GM12892 (cell line): ENCODE data around the gene ARHGEF25.
"Not testable (repeated sequence)": the region's sequence is repeated elsewhere in the genome, so short reads cannot be mapped to it uniquely, and the experiment has no call there.

Experiments used
- DNase-seq: peaks from one replicate; pipeline ENCODE4 v3.0.0; 2011; ENCODE audit not compliant: insufficient read length
- FAIRE-seq: peaks from 2 replicates; lab custom pipeline; 2011; peaks lifted over from hg19 to GRCh38; lab: Jason Lieb, UNC
- POLR2A ChIP-seq: IDR thresholded peaks from 2 replicates; pipeline ENCODE4 v1.6.1; 2011; ENCODE audit warnings: low read depth, low read length, control low read depth
- POLR2AphosphoS5 ChIP-seq: IDR thresholded peaks from 2 replicates; pipeline ENCODE4 v1.6.1; 2011; ENCODE audit warnings: low read depth, low read length, control low read depth
- TAF1 ChIP-seq: IDR thresholded peaks from 2 replicates; pipeline ENCODE4 v1.6.1; 2011; ENCODE audit warnings: low read depth, mild to moderate bottlenecking, control low read depth, low read length, borderline replicate concordance

Gene ARHGEF25

DNA sequence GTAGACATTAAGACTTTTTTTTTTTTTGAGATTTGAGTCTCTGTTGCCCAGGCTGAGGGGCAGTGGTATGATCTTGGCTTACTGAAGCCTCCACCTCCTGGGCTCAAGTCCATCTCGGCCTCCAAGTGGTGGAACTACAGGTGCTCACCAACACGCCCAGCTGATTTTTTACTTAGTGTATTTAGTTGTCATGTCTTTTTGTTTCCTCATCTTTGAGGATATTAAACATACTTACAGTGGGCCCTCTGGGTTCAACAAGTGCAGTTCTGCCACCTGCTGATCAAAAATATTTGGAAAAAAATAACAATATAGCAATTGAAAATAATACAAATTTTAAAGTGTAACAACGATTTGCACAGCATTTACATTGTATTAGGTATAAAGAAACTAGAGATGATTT is 26.1 kb downstream of the ARHGEF25 start:
- FAIRE-seq = no peak
- TF ChIP-seq TAF1 (no peak), POLR2A (no peak), POLR2AphosphoS5 (no peak)
- DNase-seq = no peak

DNA sequence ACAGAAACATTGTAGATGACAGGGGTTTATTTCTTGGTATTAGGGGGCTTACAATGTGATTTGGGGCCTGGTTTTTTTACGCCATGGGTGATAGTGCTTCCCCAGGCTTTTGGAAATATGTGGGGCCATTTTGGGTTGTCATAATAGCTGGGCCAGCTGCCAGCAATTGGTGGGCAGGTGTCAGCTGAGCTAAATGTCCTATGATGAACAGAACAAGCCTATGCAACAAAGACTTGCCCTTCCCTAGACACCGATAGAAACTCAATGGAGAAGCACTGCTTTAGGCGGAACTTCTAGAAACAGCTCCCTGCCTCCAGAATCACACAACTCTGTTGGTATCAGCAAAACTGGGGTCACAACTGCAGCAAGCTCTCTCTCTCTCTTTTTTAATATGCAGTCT is 26.9 kb downstream of the ARHGEF25 start:
- TF ChIP-seq TAF1 (no peak), POLR2A (no peak), POLR2AphosphoS5 (no peak)
- no peak for DNase-seq
- no peak for FAIRE-seq

DNA sequence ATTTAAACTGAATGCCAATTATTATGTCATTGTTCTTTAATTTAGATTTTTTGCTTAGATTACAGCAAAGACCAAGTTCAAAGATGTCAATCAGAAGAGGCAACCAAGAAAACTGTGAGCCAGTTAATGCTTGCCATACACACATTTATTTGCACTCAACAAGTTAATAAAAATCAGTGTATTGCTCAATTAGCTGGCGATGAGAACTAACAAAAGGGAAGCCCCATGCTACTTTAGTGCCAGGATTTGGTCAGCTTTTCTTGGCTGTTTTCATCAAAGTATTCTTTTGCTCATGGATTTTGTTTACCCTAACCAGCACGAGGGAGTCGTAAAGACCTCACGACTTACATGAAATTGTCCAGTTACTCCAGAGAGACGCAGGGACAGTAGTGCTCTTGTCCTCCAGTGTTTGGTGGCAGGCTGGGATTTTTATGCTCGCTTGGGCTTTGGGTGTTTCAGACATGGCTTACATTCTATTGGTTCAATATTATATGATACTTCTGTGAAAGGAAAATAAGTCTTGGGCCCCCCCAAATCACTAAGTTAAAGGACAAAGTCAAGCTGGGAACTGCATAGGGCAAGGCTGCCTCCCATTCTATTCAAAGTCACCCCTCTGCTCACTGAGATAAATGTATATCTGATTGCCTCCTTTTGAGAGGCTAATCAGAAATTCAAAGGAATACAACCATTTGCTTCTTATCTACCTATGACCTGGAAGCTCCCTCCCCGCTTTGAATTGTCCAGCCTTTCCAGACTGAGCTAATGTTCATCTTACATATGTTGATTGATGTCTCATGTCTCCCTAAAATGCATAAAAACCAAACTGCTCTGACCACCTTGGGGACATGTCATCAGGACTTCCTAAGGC is 29.2 kb downstream of the ARHGEF25 start:
- FAIRE-seq = no peak
- no peak for DNase-seq
- TF ChIP-seq POLR2A (no peak), POLR2AphosphoS5 (no peak), TAF1 (no peak)

DNA sequence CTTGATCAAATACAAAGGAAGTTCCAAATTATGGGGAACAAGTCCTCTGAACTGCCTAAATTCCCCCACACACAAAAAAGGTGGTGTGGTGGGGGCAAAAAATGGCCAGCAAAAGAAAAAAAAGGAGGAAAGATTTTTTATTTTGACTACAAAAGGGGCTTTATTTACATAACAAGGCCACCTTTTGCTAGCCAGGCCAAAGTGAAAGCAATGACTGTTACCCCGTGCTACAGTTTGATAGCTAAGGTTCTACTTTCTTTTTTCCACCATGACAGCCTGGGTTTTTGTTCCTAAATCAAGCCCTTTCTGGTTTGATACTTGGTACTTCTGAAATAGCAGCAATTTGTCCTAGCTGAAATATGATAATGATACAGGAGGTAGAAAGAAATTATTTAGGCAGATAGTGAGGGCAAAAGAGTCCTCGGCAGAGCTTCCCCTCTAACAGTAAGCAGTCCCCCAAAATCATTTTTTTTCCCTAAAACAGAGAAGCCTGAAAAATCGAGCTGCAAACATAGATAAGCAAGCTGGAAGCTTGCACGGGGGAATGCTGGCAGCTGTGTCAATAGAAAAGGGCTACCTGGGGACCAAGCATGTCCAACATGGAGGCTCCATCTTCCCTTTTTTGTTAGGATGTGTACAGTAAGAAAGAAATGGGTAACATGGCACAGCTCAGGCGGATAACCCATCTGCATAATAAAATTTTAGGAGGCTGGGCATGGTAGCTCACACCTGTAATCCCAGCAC is 30.6 kb downstream of the ARHGEF25 start:
- no peak for DNase-seq
- TF ChIP-seq TAF1 = no peak
- TF ChIP-seq POLR2AphosphoS5 = no peak
- no peak for TF ChIP-seq POLR2A
- no peak for FAIRE-seq

DNA sequence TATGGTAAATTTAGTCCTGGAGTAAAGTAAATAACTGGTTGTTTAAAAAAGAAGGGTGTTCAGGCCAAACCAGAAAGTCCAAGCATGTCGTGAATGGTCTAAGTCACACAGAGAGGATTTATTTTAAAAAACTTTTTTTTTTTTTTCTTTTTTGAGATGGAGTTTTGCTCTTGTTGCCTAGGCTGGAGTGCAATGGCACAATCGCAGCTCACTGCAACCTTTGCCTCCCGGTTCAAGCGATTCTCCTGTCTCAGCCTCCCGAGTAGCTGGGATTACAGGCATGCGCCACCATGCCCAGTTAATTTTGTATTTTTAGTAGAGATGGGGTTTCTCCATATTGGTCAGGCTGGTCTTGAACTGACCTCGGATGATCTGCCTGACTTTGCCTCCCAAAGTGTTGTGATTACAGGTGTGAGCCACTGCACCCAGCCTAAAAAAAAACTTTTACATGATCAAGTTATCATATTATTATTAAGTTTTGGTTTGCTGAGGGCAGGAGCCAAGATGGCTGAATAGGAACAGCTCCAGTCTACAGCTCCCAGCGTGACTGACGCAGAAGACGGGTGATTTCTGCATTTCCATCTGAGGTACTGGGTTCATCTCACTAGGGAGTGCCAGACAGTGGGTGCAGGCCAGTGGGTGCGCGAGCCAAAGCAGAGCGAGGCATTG is 34.9 kb downstream of the ARHGEF25 start:
- FAIRE-seq, DNase-seq: not testable (repeated sequence)

DNA sequence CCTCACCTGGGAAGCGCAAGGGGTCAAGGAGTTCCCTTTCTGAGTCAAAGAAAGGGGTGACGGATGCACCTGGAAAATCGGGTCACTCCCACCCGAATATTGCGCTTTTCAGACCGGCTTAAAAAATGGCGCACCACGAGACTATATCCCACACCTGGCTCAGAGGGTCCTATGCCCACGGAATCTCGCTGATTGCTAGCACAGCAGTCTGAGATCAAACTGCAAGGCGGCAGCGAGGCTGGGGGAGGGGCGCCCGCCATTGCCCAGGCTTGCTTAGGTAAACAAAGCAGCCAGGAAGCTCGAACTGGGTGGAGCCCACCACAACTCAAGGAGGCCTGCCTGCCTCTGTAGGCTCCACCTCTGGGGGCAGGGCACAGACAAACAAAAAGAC is 35.4 kb downstream of the ARHGEF25 start:
- not testable (repeated sequence) for FAIRE-seq, DNase-seq

DNA sequence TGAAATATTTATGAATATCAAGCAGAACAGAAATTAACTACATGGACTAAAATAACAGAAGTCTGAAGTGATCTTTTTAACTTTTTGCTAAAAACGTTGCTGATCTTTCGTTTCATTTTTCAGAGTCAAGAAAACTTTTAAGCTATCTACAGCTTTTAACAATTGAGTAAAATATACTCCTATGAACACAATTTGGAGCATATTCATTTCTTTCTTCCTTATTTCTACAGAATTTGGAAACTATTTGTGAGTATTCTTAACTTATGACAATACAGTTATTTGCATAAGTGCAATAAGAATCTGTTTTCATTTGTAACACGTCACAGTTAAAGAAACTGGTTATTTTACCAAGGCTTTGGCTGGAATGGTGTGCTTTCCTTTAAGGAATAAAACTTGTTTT is 42.8 kb downstream of the ARHGEF25 start:
- TF ChIP-seq TAF1 = no peak
- no peak for TF ChIP-seq POLR2A
- DNase-seq (no peak), FAIRE-seq (no peak)

DNA sequence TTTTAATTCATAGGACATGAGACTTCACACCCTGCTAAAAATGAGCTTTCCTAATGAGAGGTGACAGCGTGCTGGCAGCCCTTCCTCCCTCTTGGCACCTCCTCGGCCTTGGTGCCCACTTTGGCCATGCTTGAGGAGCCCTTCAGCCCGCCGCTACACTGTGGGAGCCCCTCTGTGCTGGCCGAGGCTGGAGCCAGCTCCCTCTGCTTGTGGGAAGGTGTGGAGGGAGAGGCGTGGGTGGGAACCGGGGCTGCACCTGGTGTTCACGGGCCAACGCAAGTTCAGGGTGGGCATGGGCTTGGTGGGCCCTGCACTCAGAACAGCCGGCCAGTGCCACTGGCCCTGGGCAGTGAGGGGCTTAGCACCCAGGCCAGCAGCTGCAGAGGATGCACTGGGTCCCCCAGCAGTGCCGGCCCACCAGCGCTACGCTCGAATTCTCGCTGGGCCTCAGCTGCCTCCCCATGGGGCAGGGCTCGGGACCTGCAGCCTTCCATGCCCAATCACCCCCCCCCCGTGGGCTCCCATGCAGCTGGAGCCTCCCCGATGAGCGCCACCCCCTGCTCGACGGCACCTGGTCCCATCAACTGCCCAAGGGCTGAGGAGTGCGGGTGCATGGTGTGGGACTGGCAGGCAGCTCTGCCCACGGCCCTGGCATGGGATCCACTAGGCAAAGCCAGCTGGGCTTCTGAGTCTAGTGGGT is 44.5 kb downstream of the ARHGEF25 start:
- no peak for DNase-seq
- FAIRE-seq = no peak
- TF ChIP-seq TAF1 (no peak), POLR2AphosphoS5 (no peak), POLR2A (no peak)

DNA sequence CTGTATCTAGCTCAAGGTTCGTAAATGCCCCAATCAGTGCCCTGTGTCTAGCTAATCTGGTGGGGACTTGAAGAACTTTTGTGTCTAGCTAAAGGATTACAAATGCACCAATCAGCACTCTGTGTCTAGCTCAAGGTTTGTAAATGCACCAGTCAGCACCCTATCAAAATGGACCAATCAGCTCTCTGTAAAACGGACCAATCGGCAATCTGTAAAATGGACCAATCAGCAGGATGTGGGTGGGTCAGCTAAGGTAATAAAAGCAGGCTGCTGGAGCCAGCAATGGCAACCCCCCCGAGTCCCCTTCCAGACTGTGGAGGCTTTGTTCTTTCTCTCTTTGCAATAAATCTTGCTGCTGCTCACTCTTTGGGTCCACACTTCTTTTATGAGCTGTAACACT is 45.2 kb downstream of the ARHGEF25 start:
- DNase-seq, FAIRE-seq: not testable (repeated sequence)

DNA sequence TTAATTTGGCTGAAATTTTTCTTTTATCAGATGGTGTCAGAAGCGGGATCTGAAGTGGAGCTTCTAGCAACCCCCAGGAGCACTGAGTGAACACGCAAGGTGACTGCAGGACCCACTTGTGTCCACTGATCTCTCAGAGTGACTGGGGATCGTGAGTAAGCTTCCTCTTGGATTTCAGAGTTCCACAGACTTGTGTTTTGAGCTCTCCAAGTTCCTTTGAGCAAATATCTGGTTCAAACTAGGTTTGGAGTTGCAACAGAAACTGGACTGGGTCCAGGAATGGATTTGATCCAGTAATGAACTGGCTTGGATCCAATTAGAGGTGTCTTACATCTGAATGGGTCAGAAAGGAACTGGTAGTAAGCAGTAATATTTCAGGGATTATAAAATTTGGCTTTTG is 46.5 kb downstream of the ARHGEF25 start:
- TF ChIP-seq TAF1 (no peak), POLR2AphosphoS5 (no peak), POLR2A (no peak)
- FAIRE-seq (no peak), DNase-seq (no peak)

DNA sequence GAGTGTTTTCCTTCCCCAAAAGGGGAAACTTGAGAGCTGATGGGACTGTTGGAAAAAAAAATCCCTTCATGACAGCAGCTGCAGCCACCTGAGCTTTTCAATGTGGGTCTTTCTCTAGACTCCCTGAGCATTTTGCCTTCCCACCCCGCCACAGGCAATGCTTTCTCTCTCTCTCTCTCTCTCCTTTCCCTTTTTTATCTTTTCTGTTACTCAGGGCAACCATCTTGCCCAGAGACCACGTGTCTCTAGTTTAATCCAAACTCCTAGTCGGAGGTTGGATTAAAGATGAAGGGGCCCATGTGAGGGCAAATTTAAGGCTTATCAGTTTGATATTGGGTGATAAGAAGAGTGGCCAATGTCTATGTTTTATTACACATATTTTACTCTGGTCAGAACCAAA is 47.7 kb downstream of the ARHGEF25 start:
- no peak for DNase-seq
- no peak for TF ChIP-seq POLR2AphosphoS5
- TF ChIP-seq TAF1 = no peak
- no peak for TF ChIP-seq POLR2A
- FAIRE-seq = no peak
